Neural cell (in vitro differentiated cells): ENCODE data around the gene SYNJ2BP. TPM values are rescaled to one million over a fixed set of nuclear protein-coding genes. Genes with fewer than 3 reads are reported as not detected.

Source experiments
- H2AFZ ChIP-seq: fragments of 200-600, 300-800 bp; sonication (generic), shearing (Covaris generic); 2 replicates; pipeline ENCODE4 v1.6.0; 2014; ENCODE audit warnings: low read depth, mild to moderate bottlenecking, antibody characterized with exemption, low read length, moderate library complexity
- H3F3A ChIP-seq: fragments of 200-600 bp; shearing (Covaris generic); 2 replicates; pipeline ENCODE4 v1.6.1; 2016; ENCODE audit warnings: mild to moderate bottlenecking, moderate library complexity, mixed read lengths, antibody characterized with exemption, low read length; ENCODE audit not compliant: insufficient read depth, poor library complexity, severe bottlenecking
- H3K27ac ChIP-seq: fragments of 200-600, 300-800 bp; sonication (generic), shearing (Covaris generic); 2 replicates; pipeline ENCODE4 v1.5.1; 2014; ENCODE audit warnings: mild to moderate bottlenecking, low read length, moderate library complexity
- H3K27me3 ChIP-seq: fragments of 300-800, 200-600 bp; sonication (generic), shearing (Covaris generic); 2 replicates; pipeline ENCODE4 v1.6.0; 2014; ENCODE audit warnings: mild to moderate bottlenecking, low read depth, low read length, moderate library complexity; ENCODE audit not compliant: insufficient read depth
- H3K36me3 ChIP-seq: fragments of 300-800, 200-600 bp; sonication (generic), shearing (Covaris generic); 2 replicates; pipeline ENCODE4 v1.5.1; 2014; ENCODE audit warnings: mild to moderate bottlenecking, antibody characterized with exemption, low read length, moderate library complexity; ENCODE audit not compliant: insufficient read depth
- H3K4me2 ChIP-seq: fragments of 300-800, 200-600 bp; sonication (generic), shearing (Covaris generic); 2 replicates; pipeline ENCODE4 v1.6.0; 2014; ENCODE audit warnings: mild to moderate bottlenecking, low read length
- H3K4me3 ChIP-seq: fragments of 300-800, 200-600 bp; sonication (generic), shearing (Covaris generic); 2 replicates; pipeline ENCODE4 v1.5.1; 2014; ENCODE audit warnings: mild to moderate bottlenecking, low read length, moderate library complexity
- H3K79me2 ChIP-seq: fragments of 200-600 bp; shearing (Covaris generic); replicated peaks from 2 replicates; pipeline ENCODE4 v1.6.0; 2014; ENCODE audit warnings: mild to moderate bottlenecking, low read length, moderate library complexity; ENCODE audit not compliant: insufficient read depth
- H3K9ac ChIP-seq: fragments of 300-800, 200-600 bp; sonication (generic), shearing (Covaris generic); 2 replicates; pipeline ENCODE4 v1.6.1; 2016; ENCODE audit warnings: mild to moderate bottlenecking, low read length, mixed read lengths
- H3K9me2 ChIP-seq: fragments of 200-600 bp; shearing (Covaris generic); 2 replicates; pipeline ENCODE4 v1.6.1; 2016; ENCODE audit warnings: mild to moderate bottlenecking, low read length, mixed read lengths; ENCODE audit not compliant: insufficient read depth
- H3K9me3 ChIP-seq: fragments of 200-600, 300-800 bp; sonication (generic), shearing (Covaris generic); 2 replicates; pipeline ENCODE4 v1.6.1; 2016; ENCODE audit warnings: mild to moderate bottlenecking, mixed run types, low read length, moderate library complexity, mixed read lengths
- H4K20me1 ChIP-seq: fragments of 200-600 bp; shearing (Covaris generic); 2 replicates; pipeline ENCODE4 v1.6.1; 2016; ENCODE audit warnings: mild to moderate bottlenecking, mixed run types; ENCODE audit not compliant: insufficient read depth
- EP300 ChIP-seq: fragments of 450-650 bp; conservative IDR thresholded peaks from 2 replicates; pipeline ENCODE4 v1.6.1; 2014; ENCODE audit warnings: antibody characterized with exemption, mild to moderate bottlenecking, moderate library complexity; ENCODE audit not compliant: poor library complexity, severe bottlenecking
- EZH2 ChIP-seq: fragments of 200-600, 300-800 bp; shearing (Covaris generic), sonication (generic); IDR thresholded peaks from 2 replicates; pipeline ENCODE4 v1.6.1; 2014; ENCODE audit warnings: antibody characterized with exemption, low read length, borderline replicate concordance, mild to moderate bottlenecking; ENCODE audit not compliant: insufficient read depth, poor library complexity, severe bottlenecking
- MXI1 ChIP-seq: fragments of 450-650 bp; conservative IDR thresholded peaks from 2 replicates; pipeline ENCODE4 v1.6.1; 2014; ENCODE audit warnings: antibody characterized with exemption, mild to moderate bottlenecking; ENCODE audit not compliant: poor library complexity, severe bottlenecking
- POLR2AphosphoS5 ChIP-seq: IDR thresholded peaks from 2 replicates; pipeline ENCODE4 v1.6.1; 2012
- RAD21 ChIP-seq: fragments of 450-650 bp; conservative IDR thresholded peaks from 2 replicates; pipeline ENCODE4 v1.6.1; 2014; ENCODE audit warnings: antibody characterized with exemption, mild to moderate bottlenecking, moderate library complexity
- SMC3 ChIP-seq: fragments of 450-650 bp; conservative IDR thresholded peaks from 2 replicates; pipeline ENCODE4 v1.6.1; 2014; ENCODE audit warnings: antibody characterized with exemption, mild to moderate bottlenecking, moderate library complexity; ENCODE audit not compliant: poor library complexity
- TAF1 ChIP-seq: IDR thresholded peaks from 2 replicates; pipeline ENCODE4 v1.6.1; 2012; ENCODE audit warnings: low read depth
- polyA plus RNA-seq: library from polyadenylated mRNA; depleted of rRNA; stranded (reverse); fragments of >200 nt; gene quantifications from 2 replicates; pipeline ENCODE4 v1.2.3, GENCODE V29; 2014
- TF ChIP-seq, protein P1 (sequence below): IDR thresholded peaks from 2 replicates; pipeline ENCODE4 v1.6.1; 2012; ENCODE audit warnings: borderline replicate concordance
- TF ChIP-seq, protein P2 (sequence below): fragments of 450-650 bp; IDR thresholded peaks from 2 replicates; pipeline ENCODE4 v1.5.1; 2014; ENCODE audit warnings: antibody characterized with exemption, mild to moderate bottlenecking, moderate library complexity; ENCODE audit not compliant: poor library complexity, severe bottlenecking

Gene SYNJ2BP
- polyA plus RNA-seq, 1 donor from 2014 or later = 27.7 TPM

DNA sequence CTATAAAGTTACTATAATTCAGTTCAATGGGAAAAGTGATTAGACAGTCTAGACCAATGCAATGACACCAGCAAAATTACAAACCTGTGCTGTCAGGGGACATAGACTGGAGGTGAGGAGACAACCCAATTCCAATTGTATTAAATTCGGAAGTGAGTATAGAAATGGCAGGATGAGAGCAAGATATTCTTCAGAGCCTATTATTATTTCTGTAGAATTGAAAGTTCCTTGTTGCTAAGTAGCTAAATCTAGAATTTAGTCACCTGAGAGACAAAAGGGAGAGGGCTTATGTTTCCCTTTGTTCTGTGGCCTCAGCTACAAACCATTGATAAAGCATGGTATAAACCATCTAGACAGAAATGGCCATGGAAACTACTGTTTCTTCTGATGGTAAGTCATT is 35.0 kb upstream of the SYNJ2BP start, which contains the start of gene ADAM21:
ADAM21 (plus strand) TSS at position 301 of the 400 bp plus-strand sequence. CDS start 5,326 bp downstream, outside the sequence.
- Histone ChIP-seq H3K4me2 (no peak within 1 kb of the TSS), H3K27ac (no peak within 1 kb of the TSS), H3K9ac (no peak within 1 kb of the TSS), H3F3A (no peaks in the 10 kb centered on the region), H3K4me3 (no peak within 1 kb of the TSS), H3K79me2 (no peaks in the 10 kb centered on the region), H3K36me3 (no peaks in the 10 kb centered on the region), H2AFZ (no peak within 1 kb of the TSS), H3K27me3 (no peaks in the 10 kb centered on the region), H3K9me3 (no peaks in the 10 kb centered on the region), H4K20me1 (no peaks in the 10 kb centered on the region), H3K9me2 (no peaks in the 10 kb centered on the region)
- TF ChIP-seq SMC3 = no peak
- no peak for TF ChIP-seq RAD21
- TF ChIP-seq TAF1 = no peak
- no peak for TF ChIP-seq EP300
- TF ChIP-seq, protein P1, sequence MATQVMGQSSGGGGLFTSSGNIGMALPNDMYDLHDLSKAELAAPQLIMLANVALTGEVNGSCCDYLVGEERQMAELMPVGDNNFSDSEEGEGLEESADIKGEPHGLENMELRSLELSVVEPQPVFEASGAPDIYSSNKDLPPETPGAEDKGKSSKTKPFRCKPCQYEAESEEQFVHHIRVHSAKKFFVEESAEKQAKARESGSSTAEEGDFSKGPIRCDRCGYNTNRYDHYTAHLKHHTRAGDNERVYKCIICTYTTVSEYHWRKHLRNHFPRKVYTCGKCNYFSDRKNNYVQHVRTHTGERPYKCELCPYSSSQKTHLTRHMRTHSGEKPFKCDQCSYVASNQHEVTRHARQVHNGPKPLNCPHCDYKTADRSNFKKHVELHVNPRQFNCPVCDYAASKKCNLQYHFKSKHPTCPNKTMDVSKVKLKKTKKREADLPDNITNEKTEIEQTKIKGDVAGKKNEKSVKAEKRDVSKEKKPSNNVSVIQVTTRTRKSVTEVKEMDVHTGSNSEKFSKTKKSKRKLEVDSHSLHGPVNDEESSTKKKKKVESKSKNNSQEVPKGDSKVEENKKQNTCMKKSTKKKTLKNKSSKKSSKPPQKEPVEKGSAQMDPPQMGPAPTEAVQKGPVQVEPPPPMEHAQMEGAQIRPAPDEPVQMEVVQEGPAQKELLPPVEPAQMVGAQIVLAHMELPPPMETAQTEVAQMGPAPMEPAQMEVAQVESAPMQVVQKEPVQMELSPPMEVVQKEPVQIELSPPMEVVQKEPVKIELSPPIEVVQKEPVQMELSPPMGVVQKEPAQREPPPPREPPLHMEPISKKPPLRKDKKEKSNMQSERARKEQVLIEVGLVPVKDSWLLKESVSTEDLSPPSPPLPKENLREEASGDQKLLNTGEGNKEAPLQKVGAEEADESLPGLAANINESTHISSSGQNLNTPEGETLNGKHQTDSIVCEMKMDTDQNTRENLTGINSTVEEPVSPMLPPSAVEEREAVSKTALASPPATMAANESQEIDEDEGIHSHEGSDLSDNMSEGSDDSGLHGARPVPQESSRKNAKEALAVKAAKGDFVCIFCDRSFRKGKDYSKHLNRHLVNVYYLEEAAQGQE = no peak
- TF ChIP-seq MXI1 = no peak
- TF ChIP-seq POLR2AphosphoS5 = no peak
- TF ChIP-seq, protein P2, sequence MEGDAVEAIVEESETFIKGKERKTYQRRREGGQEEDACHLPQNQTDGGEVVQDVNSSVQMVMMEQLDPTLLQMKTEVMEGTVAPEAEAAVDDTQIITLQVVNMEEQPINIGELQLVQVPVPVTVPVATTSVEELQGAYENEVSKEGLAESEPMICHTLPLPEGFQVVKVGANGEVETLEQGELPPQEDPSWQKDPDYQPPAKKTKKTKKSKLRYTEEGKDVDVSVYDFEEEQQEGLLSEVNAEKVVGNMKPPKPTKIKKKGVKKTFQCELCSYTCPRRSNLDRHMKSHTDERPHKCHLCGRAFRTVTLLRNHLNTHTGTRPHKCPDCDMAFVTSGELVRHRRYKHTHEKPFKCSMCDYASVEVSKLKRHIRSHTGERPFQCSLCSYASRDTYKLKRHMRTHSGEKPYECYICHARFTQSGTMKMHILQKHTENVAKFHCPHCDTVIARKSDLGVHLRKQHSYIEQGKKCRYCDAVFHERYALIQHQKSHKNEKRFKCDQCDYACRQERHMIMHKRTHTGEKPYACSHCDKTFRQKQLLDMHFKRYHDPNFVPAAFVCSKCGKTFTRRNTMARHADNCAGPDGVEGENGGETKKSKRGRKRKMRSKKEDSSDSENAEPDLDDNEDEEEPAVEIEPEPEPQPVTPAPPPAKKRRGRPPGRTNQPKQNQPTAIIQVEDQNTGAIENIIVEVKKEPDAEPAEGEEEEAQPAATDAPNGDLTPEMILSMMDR = no peak
- TF ChIP-seq EZH2 = no peak

DNA sequence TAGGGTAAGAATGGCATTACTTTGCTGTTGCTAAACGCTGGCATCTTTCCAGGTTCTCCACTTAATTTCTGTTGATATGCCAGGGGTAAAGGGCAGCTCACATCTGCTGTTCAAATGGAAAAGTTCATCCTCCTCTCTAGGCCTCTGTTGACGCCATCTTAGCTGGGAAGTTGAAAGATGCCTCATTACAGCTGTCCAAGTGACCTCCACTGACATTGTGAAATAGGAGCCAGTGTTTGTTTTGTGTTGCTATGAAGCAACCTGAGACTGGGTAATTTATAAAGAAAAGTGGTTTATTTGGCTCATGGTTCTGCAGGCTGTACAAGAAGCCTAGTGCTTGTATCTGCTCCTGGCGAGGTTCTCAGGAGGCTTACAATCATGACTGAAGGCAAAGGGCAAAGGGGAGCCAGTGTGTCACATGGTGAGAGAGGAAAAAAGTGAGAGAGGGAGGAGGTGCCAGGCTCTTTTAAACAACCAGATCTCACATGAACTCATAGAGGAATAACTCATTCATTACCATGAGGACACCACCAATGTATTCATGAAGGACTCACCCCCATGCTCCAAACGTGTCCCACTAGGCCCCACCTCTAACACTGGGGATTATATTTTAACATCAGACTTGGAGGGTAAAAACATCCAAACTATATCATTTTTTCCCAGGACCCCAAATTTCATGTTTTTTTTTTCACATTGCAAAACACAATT is 31.9 kb upstream of the SYNJ2BP start:
- H3K4me3 ChIP-seq = no peak overlapping the region
- H4K20me1 ChIP-seq = no peaks in the 10 kb centered on the region

More for the DNA sequence above, 31.9 kb upstream of the SYNJ2BP start:
- TF ChIP-seq EP300 (no peak), MXI1 (no peak), SMC3 (no peak), EZH2 (no peak), TAF1 (no peak), POLR2AphosphoS5 (no peak)
- TF ChIP-seq, protein P1 = no peak
- Histone ChIP-seq H3K9me3 (no peaks in the 10 kb centered on the region), H3K9ac (no peak overlapping the region), H3K9me2 (no peaks in the 10 kb centered on the region), H3K27me3 (no peaks in the 10 kb centered on the region), H3K27ac (no peak overlapping the region), H3K4me2 (no peak overlapping the region), H3K79me2 (no peaks in the 10 kb centered on the region), H3F3A (no peaks in the 10 kb centered on the region), H2AFZ (no peak overlapping the region), H3K36me3 (no peaks in the 10 kb centered on the region)
